ENCODE measurements around the gene ACTG2.

The ACTG2 gene

GRCh38 chr2:73968357-73968937 lies 75.6 kb downstream of the ACTG2 start:
- in situ Hi-C loops (cut with MboI; ENCODE audit: low sequenced_read_pairs), result no loop called here
- Histone ChIP-seq H3K4me1 (no peaks in the 10 kb centered on the region), H3K4me3 (no peak overlapping the region)

GRCh38 chr2:73969356-73969755 lies 76.5 kb downstream of the ACTG2 start:
- Histone ChIP-seq H3K27me3 (ENCODE audit: low read depth) (no peaks in the 10 kb centered on the region), H3K9me3 (no peaks in the 10 kb centered on the region), H3K36me3 (replicated peaks) (no peaks in the 10 kb centered on the region), H3K4me1 (no peaks in the 10 kb centered on the region), H3K4me3 (no peak overlapping the region)
- in situ Hi-C loops (cut with MboI; ENCODE audit: low sequenced_read_pairs), result no loop called here
- DNase-seq (ENCODE audit: low spot score in 2 of 2), result no peak

More at GRCh38 chr2:73968357-73968937, 75.6 kb downstream of the ACTG2 start:
- no peak for DNase-seq (ENCODE audit: low spot score in 2 of 2)
- Histone ChIP-seq H3K36me3 (replicated peaks) (no peaks in the 10 kb centered on the region), H3K9me3 (no peaks in the 10 kb centered on the region), H3K27me3 (ENCODE audit: low read depth) (no peaks in the 10 kb centered on the region)
